Fibroblast of pulmonary artery (primary cell): Measurements from ENCODE around the gene CDH6.

Source experiments
- DNase-seq: peaks from one replicate; pipeline ENCODE4 v3.0.0-alpha.2; 2010; ENCODE audit warnings: low read depth
- H3K4me3 ChIP-seq: replicated peaks from 2 replicates; pipeline ENCODE4 v1.5.1; 2011; ENCODE audit warnings: low read depth, mild to moderate bottlenecking, control low read depth, low read length, moderate library complexity
- CTCF ChIP-seq: IDR thresholded peaks from 2 replicates; pipeline ENCODE4 v1.5.1; 2011; ENCODE audit warnings: mild to moderate bottlenecking, control low read depth, low read length, inconsistent platforms; ENCODE audit errors: missing control alignments

CDH6 gene

GRCh38 chr5:31196309-31196708 lies 2.8 kb downstream of the CDH6 start:
- H3K4me3 ChIP-seq, result no peak overlapping the region
- TF ChIP-seq CTCF, result peak; percentile 17
- peak; percentile 26 for DNase-seq

- no peak for TF ChIP-seq CTCF
- DNase-seq, result peak; percentile 61
Measured at GRCh38 chr5:31197183-31197582, 3.7 kb downstream of the CDH6 start.

GRCh38 chr5:31204958-31205357 lies 11.5 kb downstream of the CDH6 start:
- DNase-seq, result no peak
- TF ChIP-seq CTCF, result no peak
- no peak overlapping the region for H3K4me3 ChIP-seq

More at GRCh38 chr5:31197183-31197582, 3.7 kb downstream of the CDH6 start:
- H3K4me3 ChIP-seq, result no peak overlapping the region

GRCh38 chr5:31208043-31208442 lies 14.6 kb downstream of the CDH6 start:
- TF ChIP-seq CTCF, result no peak

GRCh38 chr5:31209334-31209733 lies 15.8 kb downstream of the CDH6 start:
- no peak overlapping the region for H3K4me3 ChIP-seq
- no peak for DNase-seq
- no peak for TF ChIP-seq CTCF

More at GRCh38 chr5:31208043-31208442, 14.6 kb downstream of the CDH6 start:
- no peak overlapping the region for H3K4me3 ChIP-seq
- DNase-seq, result no peak

- TF ChIP-seq CTCF, result no peak
- no peak overlapping the region for H3K4me3 ChIP-seq
- no peak for DNase-seq
Measured at GRCh38 chr5:31211098-31211497, 17.6 kb downstream of the CDH6 start.

GRCh38 chr5:31213257-31213656 lies 19.8 kb downstream of the CDH6 start:
- TF ChIP-seq CTCF, result no peak
- DNase-seq, result no peak
- H3K4me3 ChIP-seq, result no peak overlapping the region
